ENCODE data around the gene SELENOH.

DNA sequence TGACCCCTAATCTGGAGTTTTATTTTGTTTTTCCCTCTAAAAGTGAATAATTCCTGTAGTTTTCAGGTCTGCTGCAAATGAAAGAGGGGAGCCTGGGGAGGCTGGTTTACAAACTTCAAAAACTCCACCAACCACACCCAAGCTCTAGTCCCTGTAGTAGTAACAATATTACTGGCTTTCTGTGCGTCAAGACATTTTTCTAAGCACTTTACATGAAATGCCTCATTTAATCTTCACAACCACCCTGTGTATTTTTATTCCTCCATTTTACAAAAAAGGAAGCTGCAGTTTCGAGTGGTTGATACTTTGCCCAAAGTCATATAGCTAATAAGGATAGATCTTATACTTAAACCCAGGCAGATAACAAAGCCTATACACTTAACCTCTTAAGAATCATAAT lies 43.8 kb downstream of the SELENOH start:
- TF ChIP-seq POLR2AphosphoS5 (IDR thresholded peaks at IDR 0.05) = no peak
- no peak for TF ChIP-seq EP300 (IDR thresholded peaks at IDR 0.05)

All from sigmoid colon (tissue), 4 donors.